Neural cell (in vitro differentiated cells): Measurements from ENCODE around the gene ENPEP. TPM values are rescaled to one million over a fixed set of nuclear protein-coding genes. Genes with fewer than 3 reads are reported as not detected.

Experiments
- H2AFZ ChIP-seq: fragments of 200-600, 300-800 bp; sonication (generic), shearing (Covaris generic); 2 replicates; pipeline ENCODE4 v1.6.0; 2014; ENCODE audit warnings: low read depth, mild to moderate bottlenecking, antibody characterized with exemption, low read length, moderate library complexity
- H3F3A ChIP-seq: fragments of 200-600 bp; shearing (Covaris generic); 2 replicates; pipeline ENCODE4 v1.6.1; 2016; ENCODE audit warnings: mild to moderate bottlenecking, moderate library complexity, mixed read lengths, antibody characterized with exemption, low read length; ENCODE audit not compliant: insufficient read depth, poor library complexity, severe bottlenecking
- H3K27ac ChIP-seq: fragments of 200-600, 300-800 bp; sonication (generic), shearing (Covaris generic); 2 replicates; pipeline ENCODE4 v1.5.1; 2014; ENCODE audit warnings: mild to moderate bottlenecking, low read length, moderate library complexity
- H3K27me3 ChIP-seq: fragments of 300-800, 200-600 bp; sonication (generic), shearing (Covaris generic); 2 replicates; pipeline ENCODE4 v1.6.0; 2014; ENCODE audit warnings: mild to moderate bottlenecking, low read depth, low read length, moderate library complexity; ENCODE audit not compliant: insufficient read depth
- H3K36me3 ChIP-seq: fragments of 300-800, 200-600 bp; sonication (generic), shearing (Covaris generic); 2 replicates; pipeline ENCODE4 v1.5.1; 2014; ENCODE audit warnings: mild to moderate bottlenecking, antibody characterized with exemption, low read length, moderate library complexity; ENCODE audit not compliant: insufficient read depth
- H3K4me2 ChIP-seq: fragments of 300-800, 200-600 bp; sonication (generic), shearing (Covaris generic); 2 replicates; pipeline ENCODE4 v1.6.0; 2014; ENCODE audit warnings: mild to moderate bottlenecking, low read length
- H3K4me3 ChIP-seq: fragments of 300-800, 200-600 bp; sonication (generic), shearing (Covaris generic); 2 replicates; pipeline ENCODE4 v1.5.1; 2014; ENCODE audit warnings: mild to moderate bottlenecking, low read length, moderate library complexity
- H3K79me2 ChIP-seq: fragments of 200-600 bp; shearing (Covaris generic); replicated peaks from 2 replicates; pipeline ENCODE4 v1.6.0; 2014; ENCODE audit warnings: mild to moderate bottlenecking, low read length, moderate library complexity; ENCODE audit not compliant: insufficient read depth
- H3K9ac ChIP-seq: fragments of 300-800, 200-600 bp; sonication (generic), shearing (Covaris generic); 2 replicates; pipeline ENCODE4 v1.6.1; 2016; ENCODE audit warnings: mild to moderate bottlenecking, low read length, mixed read lengths
- H3K9me2 ChIP-seq: fragments of 200-600 bp; shearing (Covaris generic); 2 replicates; pipeline ENCODE4 v1.6.1; 2016; ENCODE audit warnings: mild to moderate bottlenecking, low read length, mixed read lengths; ENCODE audit not compliant: insufficient read depth
- H3K9me3 ChIP-seq: fragments of 200-600, 300-800 bp; sonication (generic), shearing (Covaris generic); 2 replicates; pipeline ENCODE4 v1.6.1; 2016; ENCODE audit warnings: mild to moderate bottlenecking, mixed run types, low read length, moderate library complexity, mixed read lengths
- H4K20me1 ChIP-seq: fragments of 200-600 bp; shearing (Covaris generic); 2 replicates; pipeline ENCODE4 v1.6.1; 2016; ENCODE audit warnings: mild to moderate bottlenecking, mixed run types; ENCODE audit not compliant: insufficient read depth
- CTCF ChIP-seq: fragments of 450-650 bp; IDR thresholded peaks from 2 replicates; pipeline ENCODE4 v1.5.1; 2014; ENCODE audit warnings: antibody characterized with exemption, mild to moderate bottlenecking, moderate library complexity; ENCODE audit not compliant: poor library complexity, severe bottlenecking
- EP300 ChIP-seq: fragments of 450-650 bp; conservative IDR thresholded peaks from 2 replicates; pipeline ENCODE4 v1.6.1; 2014; ENCODE audit warnings: antibody characterized with exemption, mild to moderate bottlenecking, moderate library complexity; ENCODE audit not compliant: poor library complexity, severe bottlenecking
- EZH2 ChIP-seq: fragments of 200-600, 300-800 bp; shearing (Covaris generic), sonication (generic); IDR thresholded peaks from 2 replicates; pipeline ENCODE4 v1.6.1; 2014; ENCODE audit warnings: antibody characterized with exemption, low read length, borderline replicate concordance, mild to moderate bottlenecking; ENCODE audit not compliant: insufficient read depth, poor library complexity, severe bottlenecking
- MXI1 ChIP-seq: fragments of 450-650 bp; conservative IDR thresholded peaks from 2 replicates; pipeline ENCODE4 v1.6.1; 2014; ENCODE audit warnings: antibody characterized with exemption, mild to moderate bottlenecking; ENCODE audit not compliant: poor library complexity, severe bottlenecking
- POLR2AphosphoS5 ChIP-seq: IDR thresholded peaks from 2 replicates; pipeline ENCODE4 v1.6.1; 2012
- RAD21 ChIP-seq: fragments of 450-650 bp; conservative IDR thresholded peaks from 2 replicates; pipeline ENCODE4 v1.6.1; 2014; ENCODE audit warnings: antibody characterized with exemption, mild to moderate bottlenecking, moderate library complexity
- REST ChIP-seq: IDR thresholded peaks from 2 replicates; pipeline ENCODE4 v1.6.1; 2012; ENCODE audit warnings: borderline replicate concordance
- SMC3 ChIP-seq: fragments of 450-650 bp; conservative IDR thresholded peaks from 2 replicates; pipeline ENCODE4 v1.6.1; 2014; ENCODE audit warnings: antibody characterized with exemption, mild to moderate bottlenecking, moderate library complexity; ENCODE audit not compliant: poor library complexity
- TAF1 ChIP-seq: IDR thresholded peaks from 2 replicates; pipeline ENCODE4 v1.6.1; 2012; ENCODE audit warnings: low read depth
- polyA plus RNA-seq: library from polyadenylated mRNA; depleted of rRNA; stranded (reverse); fragments of >200 nt; gene quantifications from 2 replicates; pipeline ENCODE4 v1.2.3, GENCODE V29; 2014

ENPEP gene
- polyA plus RNA-seq, 1 donor from 2014 or later, result 0.06 TPM

GRCh38 chr4:110460074-110460746, 15.7 kb upstream of the ENPEP start:
- no peaks in the 10 kb centered on the region for H3K9me2 ChIP-seq
- H3K27ac ChIP-seq, result no peak overlapping the region
- no peaks in the 10 kb centered on the region for H4K20me1 ChIP-seq
- no peak overlapping the region for H2AFZ ChIP-seq
- no peaks in the 10 kb centered on the region for H3K79me2 ChIP-seq
- no peaks in the 10 kb centered on the region for H3K9me3 ChIP-seq
- no peaks in the 10 kb centered on the region for H3K36me3 ChIP-seq
- H3K27me3 ChIP-seq, result no peaks in the 10 kb centered on the region
- TF ChIP-seq CTCF, result no peak
- TF ChIP-seq REST, result no peak
- TF ChIP-seq EZH2, result no peak
- TF ChIP-seq MXI1, result no peak
- no peak for TF ChIP-seq EP300
- TF ChIP-seq POLR2AphosphoS5, result no peak
- no peak for TF ChIP-seq RAD21
- no peak for TF ChIP-seq TAF1
- no peak for TF ChIP-seq SMC3
- H3K4me2 ChIP-seq, result no peak overlapping the region
- no peaks in the 10 kb centered on the region for H3F3A ChIP-seq
- no peak overlapping the region for H3K9ac ChIP-seq
- H3K4me3 ChIP-seq, result no peak overlapping the region

GRCh38 chr4:110467400-110467799, 8.6 kb upstream of the ENPEP start:
- H3K4me3 ChIP-seq, result no peak overlapping the region
- no peaks in the 10 kb centered on the region for H3K9me3 ChIP-seq
- no peaks in the 10 kb centered on the region for H3F3A ChIP-seq
- no peak overlapping the region for H3K9ac ChIP-seq
- H3K9me2 ChIP-seq, result no peaks in the 10 kb centered on the region
- no peak overlapping the region for H2AFZ ChIP-seq
- no peaks in the 10 kb centered on the region for H3K36me3 ChIP-seq
- no peaks in the 10 kb centered on the region for H3K27me3 ChIP-seq
- H3K27ac ChIP-seq, result no peak overlapping the region
- no peaks in the 10 kb centered on the region for H4K20me1 ChIP-seq
- no peak for TF ChIP-seq CTCF
- no peak for TF ChIP-seq MXI1
- TF ChIP-seq EP300, result no peak
- TF ChIP-seq RAD21, result no peak
- no peak for TF ChIP-seq SMC3
- TF ChIP-seq EZH2, result no peak
- TF ChIP-seq POLR2AphosphoS5, result no peak
- no peaks in the 10 kb centered on the region for H3K79me2 ChIP-seq
- H3K4me2 ChIP-seq, result no peak overlapping the region
